GM21825 (cell line): ENCODE data around the gene MINK1.
"Not testable (repeated sequence)": the region's sequence is repeated elsewhere in the genome, so short reads cannot be mapped to it uniquely, and the experiment has no call there.

Experiments
- ATAC-seq: cut with Tn5 transposase; IDR thresholded peaks from one replicate; pipeline ENCODE4 v1.9.1; 2021; ENCODE audit warnings: mild to moderate bottlenecking, moderate library complexity; ENCODE audit not compliant: unreplicated experiment

The MINK1 gene

DNA sequence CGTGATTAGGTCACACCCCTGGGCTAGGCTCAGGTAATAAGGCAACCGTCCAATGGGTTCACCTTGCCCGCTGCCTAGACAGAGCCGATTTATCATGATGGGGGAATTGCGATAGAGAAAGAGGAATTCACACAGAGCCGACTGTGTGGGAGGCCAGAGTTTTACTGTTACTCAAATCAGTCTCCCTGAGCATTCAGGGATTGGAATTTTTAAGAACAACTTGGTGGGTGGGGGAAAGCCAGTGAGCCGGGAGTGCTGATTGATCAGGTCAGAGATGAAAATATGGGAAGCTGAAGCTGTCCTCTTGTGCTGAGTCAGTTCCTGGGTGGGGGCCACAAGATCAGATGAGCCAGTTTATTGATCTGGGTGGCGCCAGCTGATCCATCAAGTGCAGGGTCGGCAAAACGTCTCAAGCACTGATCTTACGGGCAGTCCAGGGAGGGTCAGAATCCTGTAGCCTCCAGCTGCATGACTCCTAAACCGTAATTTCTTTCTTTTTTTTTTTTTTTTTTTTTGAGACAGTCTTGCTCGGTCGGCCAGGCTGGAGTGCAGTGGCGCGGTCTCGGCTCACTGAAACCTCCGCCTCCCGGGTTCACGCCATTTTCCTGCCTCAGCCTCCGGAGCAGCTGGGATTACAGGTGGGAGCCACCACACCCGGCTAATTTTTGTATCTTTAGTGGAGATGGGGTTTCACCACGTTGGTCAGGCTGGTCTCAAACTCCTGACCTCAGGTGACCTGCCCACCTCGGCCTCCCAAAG lies 93.6 kb downstream of the MINK1 start:
- not testable (repeated sequence) for ATAC-seq

DNA sequence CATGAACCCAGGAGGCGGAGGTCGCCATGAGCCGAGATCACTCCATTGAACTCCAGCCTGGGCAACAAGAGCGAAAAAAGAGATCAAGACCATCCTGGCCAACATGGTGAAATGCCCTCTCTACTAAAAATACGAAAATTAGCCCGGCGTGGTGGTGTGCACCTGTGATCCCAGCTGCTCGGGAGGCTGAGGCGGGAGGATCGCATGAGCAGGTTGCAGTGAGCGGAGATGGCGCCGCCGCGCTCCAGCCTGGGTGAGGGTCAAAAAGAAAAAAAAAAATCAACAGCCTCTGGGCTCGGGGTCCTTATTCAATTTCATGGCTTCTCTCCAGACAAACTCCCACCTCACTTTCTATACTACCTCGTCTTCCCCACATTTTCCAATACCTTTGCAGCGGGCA lies 95.7 kb downstream of the MINK1 start:
- ATAC-seq: no peak

DNA sequence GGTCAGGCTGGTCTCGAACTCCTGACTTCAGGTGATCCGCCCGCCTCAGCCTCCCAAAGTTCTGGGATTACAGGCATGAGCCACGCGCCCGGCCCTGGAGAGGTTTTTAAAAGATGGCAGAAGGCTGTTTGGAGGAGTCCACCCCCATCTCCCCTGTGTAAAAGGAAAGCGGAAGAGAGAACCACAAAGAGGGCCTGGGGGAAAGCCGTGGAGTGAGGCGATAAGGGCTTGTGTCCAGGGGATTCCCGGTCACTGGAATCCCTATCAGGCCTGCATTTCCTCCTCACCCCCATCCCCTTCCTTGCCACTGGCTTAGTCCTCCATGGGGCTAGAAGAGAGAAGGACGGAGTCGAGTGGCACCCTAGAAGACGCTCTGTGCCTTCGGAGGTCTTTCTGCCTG lies 98.8 kb downstream of the MINK1 start, which contains the start of gene GP1BA:
Gene GP1BA, plus strand, starts transcription at position 315 of the 400 bp plus-strand sequence. CDS start 328 bp downstream, outside the sequence.
- no peak for ATAC-seq

DNA sequence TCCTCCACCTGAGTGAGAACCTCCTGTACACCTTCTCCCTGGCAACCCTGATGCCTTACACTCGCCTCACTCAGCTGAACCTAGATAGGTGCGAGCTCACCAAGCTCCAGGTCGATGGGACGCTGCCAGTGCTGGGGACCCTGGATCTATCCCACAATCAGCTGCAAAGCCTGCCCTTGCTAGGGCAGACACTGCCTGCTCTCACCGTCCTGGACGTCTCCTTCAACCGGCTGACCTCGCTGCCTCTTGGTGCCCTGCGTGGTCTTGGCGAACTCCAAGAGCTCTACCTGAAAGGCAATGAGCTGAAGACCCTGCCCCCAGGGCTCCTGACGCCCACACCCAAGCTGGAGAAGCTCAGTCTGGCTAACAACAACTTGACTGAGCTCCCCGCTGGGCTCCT lies 99.6 kb downstream of the MINK1 start:
- ATAC-seq: no peak

DNA sequence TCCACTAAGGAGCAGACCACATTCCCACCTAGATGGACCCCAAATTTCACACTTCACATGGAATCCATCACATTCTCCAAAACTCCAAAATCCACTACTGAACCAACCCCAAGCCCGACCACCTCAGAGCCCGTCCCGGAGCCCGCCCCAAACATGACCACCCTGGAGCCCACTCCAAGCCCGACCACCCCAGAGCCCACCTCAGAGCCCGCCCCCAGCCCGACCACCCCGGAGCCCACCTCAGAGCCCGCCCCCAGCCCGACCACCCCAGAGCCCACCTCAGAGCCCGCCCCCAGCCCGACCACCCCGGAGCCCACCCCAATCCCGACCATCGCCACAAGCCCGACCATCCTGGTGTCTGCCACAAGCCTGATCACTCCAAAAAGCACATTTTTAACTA lies 100.5 kb downstream of the MINK1 start:
- no peak for ATAC-seq

DNA sequence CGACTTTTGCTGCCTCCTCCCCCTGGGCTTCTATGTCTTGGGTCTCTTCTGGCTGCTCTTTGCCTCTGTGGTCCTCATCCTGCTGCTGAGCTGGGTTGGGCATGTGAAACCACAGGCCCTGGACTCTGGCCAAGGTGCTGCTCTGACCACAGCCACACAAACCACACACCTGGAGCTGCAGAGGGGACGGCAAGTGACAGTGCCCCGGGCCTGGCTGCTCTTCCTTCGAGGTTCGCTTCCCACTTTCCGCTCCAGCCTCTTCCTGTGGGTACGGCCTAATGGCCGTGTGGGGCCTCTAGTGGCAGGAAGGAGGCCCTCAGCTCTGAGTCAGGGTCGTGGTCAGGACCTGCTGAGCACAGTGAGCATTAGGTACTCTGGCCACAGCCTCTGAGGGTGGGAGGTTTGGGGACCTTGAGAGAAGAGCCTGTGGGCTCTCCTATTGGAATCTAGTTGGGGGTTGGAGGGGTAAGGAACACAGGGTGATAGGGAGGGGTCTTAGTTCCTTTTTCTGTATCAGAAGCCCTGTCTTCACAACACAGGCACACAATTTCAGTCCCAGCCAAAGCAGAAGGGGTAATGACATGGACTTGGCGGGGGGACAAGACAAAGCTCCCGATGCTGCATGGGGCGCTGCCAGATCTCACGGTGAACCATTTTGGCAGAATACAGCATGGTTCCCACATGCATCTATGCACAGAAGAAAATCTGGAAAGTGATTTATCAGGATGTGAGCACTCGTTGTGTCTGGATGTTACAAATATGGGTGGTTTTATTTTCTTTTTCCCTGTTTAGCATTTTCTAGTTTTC lies 101.2 kb downstream of the MINK1 start:
- ATAC-seq: no peak

DNA sequence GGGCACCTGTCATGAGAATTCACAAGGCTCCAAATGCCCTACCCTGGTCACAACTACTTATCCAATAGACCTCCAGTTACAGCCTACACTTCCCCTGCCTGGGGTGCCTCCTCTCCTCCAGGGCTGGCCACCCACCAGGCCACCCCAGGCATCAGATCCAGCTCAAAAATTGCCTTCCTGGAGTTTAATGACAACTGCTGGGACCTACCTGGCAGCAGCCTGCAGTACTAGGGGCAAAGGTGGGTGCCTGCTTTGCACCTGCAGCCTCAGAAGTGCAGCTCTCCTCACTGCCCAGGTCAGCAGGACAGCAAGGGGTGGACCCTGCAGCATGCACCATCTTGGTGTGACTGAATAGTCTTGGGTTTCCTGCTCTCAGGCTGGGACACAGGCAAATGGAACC lies 102.5 kb downstream of the MINK1 start:
- ATAC-seq: no peak

DNA sequence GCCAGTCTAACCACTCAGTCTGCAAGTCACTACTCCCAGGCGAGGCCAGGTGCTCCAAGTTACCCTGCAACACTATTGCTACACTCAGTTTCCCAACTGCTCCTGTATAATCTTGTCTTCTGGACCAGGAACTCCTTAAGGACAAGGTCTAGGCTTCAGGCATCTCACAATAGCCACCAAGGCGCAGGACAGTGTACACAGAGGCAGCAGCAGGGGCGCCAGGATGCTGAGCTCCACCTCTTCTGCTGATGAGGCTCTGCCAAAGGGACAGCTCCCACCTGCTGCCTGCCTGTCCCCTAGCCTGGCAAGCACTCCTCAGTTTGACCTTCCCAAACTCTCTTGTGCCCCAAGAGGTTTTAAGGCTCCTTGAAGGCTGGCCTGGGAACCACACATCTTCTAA lies 103.3 kb downstream of the MINK1 start:
- no peak for ATAC-seq

DNA sequence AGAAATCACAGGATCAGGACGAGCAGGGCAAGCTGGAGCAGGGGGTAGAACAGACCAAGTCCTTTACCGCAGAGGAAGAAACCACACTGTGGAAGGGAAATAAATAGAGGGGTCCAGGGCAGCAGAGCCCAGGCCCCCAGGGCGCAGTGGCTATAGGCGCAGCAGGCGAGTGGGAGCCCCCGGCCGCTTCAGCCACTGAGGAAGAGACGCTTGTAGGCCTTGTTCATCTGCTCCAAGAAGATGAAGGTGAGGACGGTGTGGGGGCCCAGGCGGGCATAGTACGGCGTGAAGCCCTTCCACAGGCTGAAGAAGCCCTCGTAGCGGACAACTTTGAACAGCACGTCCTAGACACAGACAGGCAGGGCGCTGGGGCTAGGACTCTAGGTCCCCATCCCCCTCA lies 104.4 kb downstream of the MINK1 start:
- no peak for ATAC-seq

DNA sequence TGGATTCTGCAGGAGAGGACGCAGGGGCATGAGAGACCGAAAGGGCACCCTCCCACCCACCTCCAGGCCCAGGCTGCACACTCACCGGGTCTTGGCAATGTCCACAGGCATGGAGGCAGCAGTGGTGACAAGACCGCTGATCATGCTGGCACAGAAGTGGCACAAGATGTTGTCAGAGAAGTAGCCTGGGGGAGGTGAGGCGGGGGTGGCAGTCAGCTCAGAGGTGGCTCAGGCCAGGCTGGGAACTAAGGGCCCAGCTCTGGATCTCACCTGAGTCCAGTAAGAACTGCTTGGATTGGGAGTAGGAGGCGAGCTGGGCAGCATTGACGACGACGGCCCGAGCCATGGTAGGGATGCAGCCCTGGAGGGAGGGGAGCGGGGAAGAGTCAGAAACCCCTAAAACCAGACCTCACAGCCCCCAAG lies 104.9 kb downstream of the MINK1 start:
- ATAC-seq: no peak

DNA sequence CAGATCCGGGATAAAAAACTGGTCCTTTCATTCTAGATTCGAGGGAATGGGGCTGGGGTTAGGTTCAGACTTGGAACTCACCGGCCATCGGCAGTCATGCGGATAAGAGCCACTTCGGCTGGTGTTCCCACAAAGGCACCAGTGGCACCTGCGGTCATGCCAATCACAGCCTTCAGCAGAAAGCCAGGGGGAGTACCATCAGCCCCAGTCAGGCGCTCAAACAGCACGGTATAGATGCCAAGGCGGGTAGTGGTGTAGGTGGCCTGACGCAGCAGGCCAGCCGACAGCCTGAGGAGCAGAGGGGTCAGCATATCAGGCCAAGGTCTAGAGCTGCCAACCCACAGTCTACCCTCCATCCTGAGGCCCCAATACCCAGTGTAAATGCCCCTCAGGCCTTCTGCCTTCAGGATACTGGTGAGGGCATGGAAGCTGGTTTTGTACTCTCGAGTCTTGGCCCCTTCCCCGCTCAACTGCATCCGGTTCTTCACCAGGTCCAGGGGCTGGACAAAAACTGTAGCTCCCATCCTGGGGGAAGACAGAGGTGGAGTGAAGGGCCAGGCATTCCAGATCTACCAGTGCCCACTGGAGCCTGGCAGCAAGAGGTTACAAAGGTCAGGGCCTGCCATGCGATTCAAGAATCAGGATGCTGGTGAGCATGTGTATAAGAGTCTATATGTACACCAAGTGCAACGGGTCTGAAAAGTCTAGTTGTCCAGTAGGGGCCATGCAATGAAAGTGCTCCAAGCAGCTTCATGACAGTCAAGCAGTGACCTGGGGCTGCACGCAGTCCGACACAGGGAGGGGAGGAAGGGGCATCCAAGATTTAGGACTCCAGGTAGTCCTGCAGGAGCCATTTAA lies 105.8 kb downstream of the MINK1 start:
- ATAC-seq: no peak

DNA sequence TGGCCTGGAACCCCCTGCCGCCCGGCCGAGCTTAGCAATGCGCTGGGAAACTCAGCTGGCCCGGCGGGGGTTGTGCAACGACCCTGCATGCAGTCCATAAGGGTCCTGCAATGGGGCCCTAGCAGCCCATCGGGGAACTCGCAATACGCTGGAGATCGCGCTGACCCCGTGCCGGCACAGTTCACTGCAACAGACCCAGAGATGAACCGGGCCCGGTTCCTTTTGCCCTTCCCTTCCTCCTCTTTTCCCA lies 106.3 kb downstream of the MINK1 start:
- no peak for ATAC-seq

DNA sequence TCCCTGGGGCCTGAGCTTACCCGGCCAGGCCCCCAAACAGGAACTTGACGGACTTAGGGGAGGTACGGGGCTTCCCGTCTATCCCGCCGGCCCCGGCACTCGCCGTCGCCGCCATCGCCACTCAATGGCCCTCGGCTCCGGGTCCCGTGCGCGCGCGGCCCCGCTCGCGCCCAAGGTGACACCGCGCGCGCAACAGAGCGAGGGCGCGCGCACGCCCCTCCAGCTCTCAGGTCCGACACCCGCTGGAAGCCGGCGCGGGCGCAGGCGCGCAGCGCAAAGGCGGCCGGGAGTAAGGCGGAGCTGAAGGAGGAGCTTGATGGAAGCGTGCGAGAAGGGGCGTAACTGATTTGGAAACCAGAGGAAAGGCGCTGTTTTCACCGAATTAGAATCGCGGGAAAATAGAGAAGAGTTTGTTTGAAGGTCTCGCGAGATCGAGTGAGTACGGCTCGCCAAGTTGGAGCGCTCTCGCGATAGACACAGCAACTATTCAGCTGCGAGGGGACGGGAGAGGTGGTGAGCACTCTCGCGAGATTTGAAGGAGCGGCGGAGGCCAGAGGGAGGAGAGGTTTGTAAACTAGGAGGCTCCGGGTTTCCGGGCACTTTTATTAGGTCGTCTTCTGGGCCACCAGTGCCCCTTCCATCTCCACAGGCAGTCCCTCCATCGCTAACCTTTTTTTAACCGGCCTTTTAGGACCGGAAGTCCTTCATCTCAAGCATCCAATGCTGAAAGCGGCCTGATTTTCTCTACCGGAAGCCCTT lies 106.8 kb downstream of the MINK1 start, which contains the start of the genes RNF167 and SLC25A11:
Gene RNF167, plus strand, starts transcription at position 473 of the 759 bp plus-strand sequence. CDS start 642 bp downstream, outside the sequence.
Gene SLC25A11, minus strand, starts transcription at position 251 of the 759 bp plus-strand sequence. Its CDS starts 136 bp downstream, at position 115.
- ATAC-seq: peak; percentile 64

DNA sequence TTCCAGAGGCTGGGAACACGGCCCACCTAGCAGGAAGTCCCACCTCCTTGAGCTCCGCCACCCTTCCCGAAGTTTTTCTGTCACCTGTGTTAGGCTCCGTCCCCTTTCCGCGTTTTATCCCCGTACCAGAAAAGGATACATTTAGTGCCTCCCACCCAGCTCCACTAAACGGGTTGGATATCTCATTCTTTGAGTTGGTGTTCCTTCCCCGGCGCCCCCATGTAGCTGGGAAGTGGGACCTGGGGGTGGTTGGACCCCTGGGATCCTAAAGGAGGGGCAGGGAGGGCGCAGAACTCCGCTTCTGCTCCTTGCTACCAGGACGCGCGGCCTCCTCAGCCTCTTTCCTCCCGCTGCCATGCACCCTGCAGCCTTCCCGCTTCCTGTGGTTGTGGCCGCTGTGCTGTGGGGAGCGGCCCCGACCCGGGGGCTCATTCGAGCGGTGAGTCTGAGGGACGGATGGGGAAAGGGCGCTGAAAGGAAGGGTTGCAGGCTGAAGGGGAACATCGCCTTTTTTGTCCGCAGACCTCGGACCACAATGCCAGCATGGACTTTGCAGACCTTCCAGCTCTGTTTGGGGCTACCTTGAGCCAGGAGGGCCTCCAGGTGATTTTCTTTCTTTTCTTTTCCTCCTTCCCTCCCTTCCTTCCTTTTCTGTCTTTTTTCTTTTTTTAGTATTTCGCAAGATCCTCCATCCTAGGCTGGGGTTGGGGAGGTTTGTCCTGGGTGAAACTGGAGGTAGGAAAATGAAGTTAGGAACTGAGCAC lies 107.6 kb downstream of the MINK1 start:
- ATAC-seq: no peak

DNA sequence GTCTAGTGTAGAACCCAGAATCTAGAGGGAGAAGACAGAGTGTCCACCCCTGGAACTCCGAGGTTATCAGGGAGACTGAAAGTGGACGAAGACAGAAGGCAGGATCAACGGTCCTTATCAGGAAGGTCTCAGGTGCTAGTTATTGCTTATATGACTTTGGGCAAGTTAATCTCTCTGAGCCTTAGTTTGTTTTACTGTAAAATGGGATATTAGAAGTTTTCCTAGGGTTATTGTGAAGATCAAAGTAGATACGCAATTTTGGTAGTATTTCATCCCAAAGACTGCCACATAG lies 108.1 kb downstream of the MINK1 start:
- ATAC-seq: no peak

DNA sequence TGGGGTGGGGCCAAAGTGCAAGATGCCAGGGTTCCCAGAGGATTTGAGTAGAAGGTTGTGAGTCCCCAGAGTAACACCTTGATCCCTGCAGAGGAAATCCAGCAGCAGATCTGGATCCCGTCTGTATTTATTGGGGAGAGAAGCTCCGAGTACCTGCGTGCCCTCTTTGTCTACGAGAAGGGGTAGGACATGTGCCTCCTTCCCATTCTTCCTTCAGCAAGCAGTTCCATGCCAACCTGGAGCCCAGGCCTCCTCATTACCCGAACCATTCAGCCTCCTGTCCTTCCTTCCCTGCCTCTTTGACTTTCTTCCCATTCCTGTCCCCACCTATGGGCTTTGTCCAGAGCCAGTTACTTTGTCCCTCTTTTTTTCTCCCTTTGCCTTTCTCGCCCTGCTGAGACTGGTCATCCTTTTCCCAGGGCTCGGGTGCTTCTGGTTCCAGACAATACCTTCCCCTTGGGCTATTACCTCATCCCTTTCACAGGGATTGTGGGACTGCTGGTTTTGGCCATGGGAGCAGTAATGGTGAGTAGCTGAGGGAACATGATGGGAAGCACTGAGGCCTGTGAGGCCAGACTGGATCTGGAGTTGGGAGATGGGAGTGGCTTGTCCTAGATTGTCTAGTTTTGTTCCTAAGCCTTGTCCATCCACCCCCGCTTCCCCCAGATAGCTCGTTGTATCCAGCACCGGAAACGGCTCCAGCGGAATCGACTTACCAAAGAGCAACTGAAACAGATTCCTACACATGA lies 109.8 kb downstream of the MINK1 start:
- no peak for ATAC-seq

DNA sequence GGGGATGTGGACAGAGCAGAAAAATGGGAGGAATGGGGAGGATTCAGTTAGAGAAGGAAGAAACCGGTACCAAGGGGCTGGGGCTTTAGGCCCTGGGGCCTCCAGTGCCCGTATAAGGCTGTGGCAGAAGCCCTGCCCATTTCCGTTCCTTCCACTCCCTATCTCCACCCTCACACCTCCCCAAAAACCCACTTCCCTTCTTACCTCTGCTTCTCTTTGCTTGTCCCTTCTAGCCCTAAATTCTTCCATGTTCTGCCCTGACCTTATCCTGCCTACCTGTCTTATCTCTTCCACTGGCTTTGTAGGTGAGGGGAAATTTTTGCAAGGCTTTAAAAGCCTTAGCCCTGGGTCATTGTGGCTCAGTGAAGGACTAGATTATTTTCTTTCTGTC lies 111.0 kb downstream of the MINK1 start:
- no peak for ATAC-seq

DNA sequence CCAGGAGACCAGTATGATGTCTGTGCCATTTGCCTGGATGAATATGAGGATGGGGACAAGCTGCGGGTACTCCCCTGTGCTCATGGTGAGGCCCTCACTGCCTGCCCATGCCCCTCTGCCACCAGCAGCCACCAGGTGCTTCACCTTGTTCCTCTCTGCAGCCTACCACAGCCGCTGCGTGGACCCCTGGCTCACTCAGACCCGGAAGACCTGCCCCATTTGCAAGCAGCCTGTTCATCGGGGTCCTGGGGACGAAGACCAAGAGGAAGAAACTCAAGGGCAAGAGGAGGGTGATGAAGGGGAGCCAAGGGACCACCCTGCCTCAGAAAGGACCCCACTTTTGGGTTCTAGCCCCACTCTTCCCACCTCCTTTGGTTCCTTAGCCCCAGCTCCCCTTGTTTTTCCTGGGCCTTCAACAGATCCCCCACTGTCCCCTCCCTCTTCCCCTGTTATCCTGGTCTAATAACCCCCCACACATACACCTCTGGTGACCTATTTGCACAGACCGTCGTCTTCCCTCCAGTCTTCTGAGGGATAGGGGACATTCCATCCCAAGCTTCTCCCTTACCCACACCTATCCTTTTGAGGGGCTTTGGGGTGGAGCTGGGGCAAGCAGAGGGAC lies 111.5 kb downstream of the MINK1 start:
- no peak for ATAC-seq
